HepG2 (cell line): ENCODE data around the gene IGLL1. TPM values are rescaled to one million over a fixed set of nuclear protein-coding genes. Genes with fewer than 3 reads are reported as not detected.

Source experiments
- ARNT ChIP-seq: fragments of 450-650 bp; IDR thresholded peaks from 2 replicates; pipeline ENCODE4 v1.6.1; 2017
- ATRX ChIP-seq: sonication (generic); formaldehyde crosslinking; IDR thresholded peaks from 2 replicates; pipeline ENCODE4 v1.4.0; 2020; ENCODE audit warnings: missing genetic modification reagents, borderline replicate concordance
- BATF2 ChIP-seq: sonication (generic); formaldehyde crosslinking; IDR thresholded peaks from 2 replicates; pipeline ENCODE4 v1.8.0; 2022; ENCODE audit warnings: mild to moderate bottlenecking, missing genetic modification reagents, moderate library complexity
- CBX2 ChIP-seq, 2 experiments: fragments of 200-600 bp in 1 of 2; sonication (generic); formaldehyde crosslinking in 1 of 2; IDR thresholded peaks; 2 replicates each; pipeline versions ENCODE4 v1.7.0 to v1.8.1; 2018 to 2022; ENCODE audit warnings: low read depth in 2 of 2, low read length in 1 of 2, mild to moderate bottlenecking in 1 of 2, missing genetic modification reagents in 1 of 2
- E2F2 ChIP-seq: sonication (generic); formaldehyde crosslinking; IDR thresholded peaks from 2 replicates; pipeline ENCODE4 v1.4.0; 2020; ENCODE audit warnings: missing genetic modification reagents, borderline replicate concordance
- EEA1 ChIP-seq: sonication (generic); formaldehyde crosslinking; IDR thresholded peaks from 2 replicates; pipeline ENCODE4 v1.5.1; 2020; ENCODE audit warnings: mild to moderate bottlenecking, missing genetic modification reagents, borderline replicate concordance
- GTF3A ChIP-seq: sonication (generic); formaldehyde crosslinking; conservative IDR thresholded peaks from 2 replicates; pipeline ENCODE4 v1.4.0; 2020; ENCODE audit warnings: mild to moderate bottlenecking, missing genetic modification reagents
- HNRNPH1 ChIP-seq: fragments of 200-400 bp; formaldehyde crosslinking; optimal IDR thresholded peaks from 2 replicates; pipeline ENCODE3; 2017; ENCODE audit warnings: mild to moderate bottlenecking, low read depth, low read length
- KDM4B ChIP-seq: sonication (generic); formaldehyde crosslinking; IDR thresholded peaks from 2 replicates; pipeline ENCODE4 v1.4.0; 2020; ENCODE audit warnings: missing genetic modification reagents
- KMT2B ChIP-seq: IDR thresholded peaks from 2 replicates; pipeline ENCODE4 v1.6.1; 2016; ENCODE audit warnings: missing genetic modification reagents, missing compliant biosample characterization
- LRRFIP1 ChIP-seq: sonication (generic); formaldehyde crosslinking; conservative IDR thresholded peaks from 2 replicates; pipeline ENCODE4 v1.4.0; 2020; ENCODE audit warnings: missing genetic modification reagents
- MEIS2 ChIP-seq: sonication (generic); formaldehyde crosslinking; IDR thresholded peaks from 2 replicates; pipeline ENCODE4 v1.9.0; 2021; ENCODE audit warnings: mild to moderate bottlenecking, missing genetic modification reagents
- NCOA1 ChIP-seq: sonication (generic); formaldehyde crosslinking; IDR thresholded peaks from 2 replicates; pipeline ENCODE4 v1.9.0; 2021; ENCODE audit warnings: missing genetic modification reagents
- NFKB2 ChIP-seq: sonication (generic); formaldehyde crosslinking; IDR thresholded peaks from 2 replicates; pipeline ENCODE4 v1.4.0; 2020; ENCODE audit warnings: missing genetic modification reagents, borderline replicate concordance
- PAX8 ChIP-seq: sonication (generic); formaldehyde crosslinking; IDR thresholded peaks from 2 replicates; pipeline ENCODE4 v1.8.0; 2022; ENCODE audit warnings: mild to moderate bottlenecking, missing genetic modification reagents, borderline replicate concordance
- SOX5 ChIP-seq: IDR thresholded peaks from 2 replicates; pipeline ENCODE4 v1.6.1; 2016; ENCODE audit warnings: borderline replicate concordance
- ZKSCAN8 ChIP-seq: IDR thresholded peaks from 2 replicates; pipeline ENCODE4 v1.6.1; 2016; ENCODE audit warnings: borderline replicate concordance, missing genetic modification reagents, missing compliant biosample characterization
- ZNF18 ChIP-seq: sonication (generic); formaldehyde crosslinking; IDR thresholded peaks from 2 replicates; pipeline ENCODE4 v1.8.0; 2022; ENCODE audit warnings: mild to moderate bottlenecking, missing genetic modification reagents; ENCODE audit not compliant: insufficient replicate concordance
- ZNF263 ChIP-seq: sonication (generic); formaldehyde crosslinking; IDR thresholded peaks from 2 replicates; pipeline ENCODE4 v1.4.0; 2020; ENCODE audit warnings: missing genetic modification reagents
- ZNF691 ChIP-seq: sonication (generic); formaldehyde crosslinking; IDR thresholded peaks from 2 replicates; pipeline ENCODE4 v1.4.0; 2020; ENCODE audit warnings: missing genetic modification reagents, low read depth, mild to moderate bottlenecking, borderline replicate concordance
- ZNF770 ChIP-seq: sonication (generic); formaldehyde crosslinking; IDR thresholded peaks from 2 replicates; pipeline ENCODE4 v1.5.0; 2020; ENCODE audit warnings: mild to moderate bottlenecking, missing genetic modification reagents
- polyA plus RNA-seq, 8 experiments: library from polyadenylated mRNA; depleted of rRNA in 3 of 8; stranded (reverse) in 7 of 8; unstranded in 1 of 8; fragments of >200 nt; fragmentation: Illumina TruSeq in 4 of 8; extraction: Trizol in 4 of 8; gene quantifications; 2 replicates each; pipeline versions ENCODE4 v1.2.1 to v1.2.3, GENCODE V29; 2011 to 2016; ENCODE audit warnings: low read depth in 4 of 8, missing spikeins in 1 of 8, mixed read lengths in 1 of 8; ENCODE audit not compliant: insufficient read depth in 1 of 8
- total RNA-seq, 5 experiments: library from RNA; depleted of rRNA; stranded (reverse); fragments of >200 nt; fragmentation: Illumina TruSeq; extraction: Trizol; gene quantifications; 2 replicates each; pipeline ENCODE4 v1.2.3, GENCODE V29; 2016; ENCODE audit warnings: low read depth in 1 of 5

The IGLL1 gene
- total and polyA plus RNA-seq, 2 of the 13 experiments (the other 11 are each of a cell fraction or from before 2014, with no cell fraction given): not detected

GRCh38 chr22:23539135-23539838 lies 40.8 kb downstream of the IGLL1 start (continued):
- TF ChIP-seq KDM4B (CRISPR knock-in tag): no peak
- TF ChIP-seq ZNF263: peak; percentile 48; the same call in 1 of the 2 replicates
- TF ChIP-seq BATF2 (CRISPR knock-in tag): no peak
- no peak for TF ChIP-seq NCOA1
- TF ChIP-seq ATRX (CRISPR knock-in tag): no peak
- no peak for TF ChIP-seq PAX8 (CRISPR knock-in tag)
- no peak for TF ChIP-seq CBX2 (IDR thresholded peaks at IDR 0.05; ENCODE audit: low read depth, low read length)
- TF ChIP-seq CBX2 (CRISPR knock-in tag; IDR thresholded peaks at IDR 0.05; ENCODE audit: low read depth): no peak
- TF ChIP-seq ZNF18: no peak
- TF ChIP-seq EEA1 (CRISPR knock-in tag): no peak
- no peak for TF ChIP-seq ZNF691 (CRISPR knock-in tag)
- no peak for TF ChIP-seq ZKSCAN8 (CRISPR knock-in tag)
- TF ChIP-seq SOX5 (CRISPR knock-in tag): no peak
- TF ChIP-seq E2F2 (CRISPR knock-in tag): no peak
- no peak for TF ChIP-seq GTF3A (CRISPR knock-in tag)
- TF ChIP-seq MEIS2 (CRISPR knock-in tag): no peak
- no peak for TF ChIP-seq HNRNPH1
- no peak for TF ChIP-seq ZNF770 (CRISPR knock-in tag)
- TF ChIP-seq NFKB2 (CRISPR knock-in tag): no peak
- TF ChIP-seq LRRFIP1 (CRISPR knock-in tag): no peak
- no peak for TF ChIP-seq KMT2B (CRISPR knock-in tag)
- TF ChIP-seq ARNT: no peak
